NCI-H526 (cell line): ENCODE data around the gene DNAH17.

Experiments
- DNase-seq, 2 experiments: peaks; one replicate each; lab custom pipeline; 2025; lab: John Stamatoyannopoulos, UW

DNAH17 gene

GRCh38 chr17:78602246-78602645 lies 25.1 kb upstream of the DNAH17 start:
- no peak for DNase-seq

GRCh38 chr17:78601577-78602190 lies 24.5 kb upstream of the DNAH17 start:
- DNase-seq, result no peak

GRCh38 chr17:78600181-78600721 lies 23.1 kb upstream of the DNAH17 start:
- no peak for DNase-seq

DNA sequence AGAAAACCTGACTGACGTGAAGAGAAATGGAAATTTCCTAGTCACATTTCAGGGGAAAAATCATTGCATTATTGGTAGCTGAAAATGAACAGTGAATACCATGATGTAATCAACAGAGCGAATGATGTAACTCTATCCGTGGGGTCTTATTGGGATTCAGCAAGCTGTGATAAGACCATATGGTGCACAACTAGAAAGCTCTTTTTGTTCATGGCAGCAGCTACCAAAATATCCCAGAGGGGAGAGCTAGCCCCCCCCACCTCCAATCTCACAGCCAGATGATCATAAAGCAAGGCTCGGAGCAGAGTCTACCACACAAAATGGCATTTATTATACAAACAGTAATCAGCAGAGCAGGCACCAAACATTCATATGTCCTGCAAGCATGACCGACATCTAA lies 22.2 kb upstream of the DNAH17 start:
- no peak for DNase-seq

DNA sequence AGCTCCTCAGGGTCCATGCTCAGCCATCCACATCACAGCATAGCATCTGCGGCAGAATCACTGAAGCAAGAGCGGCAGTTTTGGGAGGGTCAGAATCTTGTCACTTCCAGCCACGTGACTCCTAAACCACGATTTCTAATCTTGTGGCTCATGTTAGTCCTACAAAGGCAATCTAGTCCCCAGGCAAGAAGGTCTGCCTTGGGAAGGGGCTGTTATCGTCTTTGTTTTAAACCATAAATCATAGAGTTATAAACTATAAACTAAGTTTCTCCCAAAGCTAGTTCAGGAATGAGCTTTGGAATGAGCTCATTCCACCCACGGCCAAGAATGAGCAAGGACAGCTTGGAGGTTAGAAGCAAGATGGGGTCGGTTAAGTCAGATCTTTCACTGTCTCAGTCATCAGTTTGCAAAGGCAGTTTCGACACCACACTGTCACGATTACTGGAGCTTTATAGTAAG lies 20.8 kb upstream of the DNAH17 start:
- no peak for DNase-seq

- no peak for DNase-seq
Observed at GRCh38 chr17:78596871-78597764, 19.9 kb upstream of the DNAH17 start.

DNA sequence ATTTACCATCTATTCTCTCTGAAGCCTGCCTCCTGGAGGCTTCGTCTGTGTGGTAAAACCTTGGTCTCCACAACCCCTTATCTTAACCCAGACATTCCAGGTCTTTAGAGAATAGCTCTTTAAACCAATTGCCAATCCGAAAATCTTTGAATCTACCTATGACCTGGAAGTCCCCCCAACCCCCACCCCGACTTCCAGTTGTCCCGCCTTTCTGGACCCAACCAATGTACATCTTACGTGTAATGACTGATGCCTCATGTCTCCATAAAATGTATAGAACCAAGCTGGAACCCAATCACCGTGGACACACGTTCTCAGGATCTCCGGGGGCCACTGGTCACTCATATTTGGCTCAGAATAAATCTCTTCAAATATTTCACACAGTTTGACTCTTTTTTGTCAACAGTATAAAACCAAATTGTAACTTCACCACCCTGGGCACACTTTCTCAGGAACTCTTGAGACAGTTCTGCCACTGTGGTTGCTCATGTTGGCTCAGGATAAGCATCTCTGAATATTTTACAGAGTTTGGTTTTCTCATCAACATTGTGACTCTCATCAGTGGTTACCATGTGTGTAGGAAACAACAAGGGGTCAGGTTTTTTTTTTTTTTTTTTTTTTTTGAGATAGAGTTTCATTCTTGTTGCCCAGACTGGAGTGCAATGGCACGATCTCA lies 18.1 kb upstream of the DNAH17 start:
- DNase-seq, result no peak

DNA sequence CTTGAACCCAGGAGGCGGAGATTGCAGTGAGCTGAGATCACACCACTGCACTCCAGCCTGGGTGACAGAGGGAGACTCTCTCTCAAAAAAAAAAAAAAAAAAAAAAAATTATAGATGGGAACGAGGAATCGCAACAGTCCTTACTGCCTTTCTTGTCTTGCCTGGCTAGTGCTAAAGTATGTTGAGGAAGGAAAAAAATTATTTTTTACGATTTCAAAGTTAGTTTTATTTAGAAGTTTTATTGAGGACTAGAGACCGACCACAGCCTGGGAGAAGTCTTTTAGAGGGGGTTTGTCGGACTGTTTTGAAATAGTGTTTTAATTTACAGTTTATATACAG lies 15.8 kb upstream of the DNAH17 start:
- no peak for DNase-seq

- DNase-seq, result no peak
Observed at GRCh38 chr17:78591263-78591671, 14.1 kb upstream of the DNAH17 start.

- no peak for DNase-seq
Observed at GRCh38 chr17:78589885-78590284, 12.7 kb upstream of the DNAH17 start.

DNA sequence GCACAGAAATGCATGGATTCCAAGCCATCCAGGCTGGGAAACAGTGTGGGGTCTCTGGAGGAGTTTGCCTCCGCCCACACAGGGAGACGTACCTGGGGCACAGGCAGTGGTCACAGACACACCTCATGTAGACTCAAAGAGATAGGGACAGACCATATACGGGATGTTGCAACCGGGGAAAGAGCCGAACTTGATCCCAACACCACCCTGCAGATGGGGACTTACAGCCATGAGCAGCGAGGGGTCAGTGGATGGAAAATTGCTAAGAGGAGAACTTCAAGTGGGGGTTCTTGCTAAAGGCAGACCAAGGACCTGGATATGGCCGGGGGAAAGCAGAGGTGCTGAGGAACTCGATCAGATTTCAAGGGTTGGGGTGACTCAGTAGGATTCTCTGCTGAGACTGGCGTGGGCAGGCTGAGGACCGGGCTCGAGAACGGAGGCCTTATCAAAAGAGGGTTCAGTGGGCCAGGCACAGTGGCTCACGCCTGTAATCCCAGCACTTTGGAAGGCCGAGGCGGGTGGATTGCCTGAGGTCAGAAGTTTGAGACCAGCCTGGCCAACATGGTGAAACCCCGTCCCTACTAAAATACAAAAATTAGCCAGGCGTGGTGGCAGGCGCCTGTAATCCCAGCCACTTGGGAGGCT lies 12.0 kb upstream of the DNAH17 start:
- no peak for DNase-seq

DNA sequence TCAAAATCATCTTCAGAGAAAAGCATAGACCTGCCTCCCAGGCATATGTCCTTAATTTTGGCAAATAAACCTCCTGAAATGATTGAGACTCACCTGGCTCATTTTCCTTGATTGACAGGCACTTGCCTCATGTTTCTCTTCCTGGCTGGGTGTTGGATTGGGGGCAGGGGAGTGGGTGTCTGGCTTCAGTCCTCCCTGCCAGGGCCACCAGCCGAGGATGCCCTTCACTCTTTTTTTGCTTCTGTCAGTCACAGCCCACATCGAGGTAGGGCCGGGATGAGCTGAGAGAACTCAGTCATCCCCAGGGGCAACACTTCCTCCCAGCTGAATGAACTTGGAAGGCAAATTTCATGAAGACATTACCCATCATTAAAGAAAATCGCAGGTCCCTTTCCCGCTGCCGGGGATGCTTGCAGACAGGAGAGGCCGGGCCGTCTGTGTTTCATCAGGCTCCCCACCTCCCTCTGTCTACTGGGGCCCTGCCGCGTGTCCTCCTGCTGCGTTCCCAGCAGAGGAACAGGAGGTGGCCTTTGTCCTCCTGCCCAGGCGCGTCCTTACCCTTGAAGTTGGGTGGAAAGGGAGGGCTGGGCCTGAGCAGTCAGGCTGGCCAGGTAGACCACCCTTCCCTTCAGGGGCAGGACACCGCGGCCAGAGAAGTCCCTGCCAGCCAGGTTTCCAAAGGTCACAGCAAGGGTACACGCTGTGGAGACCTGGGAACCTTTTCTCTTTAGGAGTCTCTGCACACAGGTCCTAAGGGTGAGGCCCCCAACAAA lies 11.2 kb upstream of the DNAH17 start:
- DNase-seq, result no peak

DNA sequence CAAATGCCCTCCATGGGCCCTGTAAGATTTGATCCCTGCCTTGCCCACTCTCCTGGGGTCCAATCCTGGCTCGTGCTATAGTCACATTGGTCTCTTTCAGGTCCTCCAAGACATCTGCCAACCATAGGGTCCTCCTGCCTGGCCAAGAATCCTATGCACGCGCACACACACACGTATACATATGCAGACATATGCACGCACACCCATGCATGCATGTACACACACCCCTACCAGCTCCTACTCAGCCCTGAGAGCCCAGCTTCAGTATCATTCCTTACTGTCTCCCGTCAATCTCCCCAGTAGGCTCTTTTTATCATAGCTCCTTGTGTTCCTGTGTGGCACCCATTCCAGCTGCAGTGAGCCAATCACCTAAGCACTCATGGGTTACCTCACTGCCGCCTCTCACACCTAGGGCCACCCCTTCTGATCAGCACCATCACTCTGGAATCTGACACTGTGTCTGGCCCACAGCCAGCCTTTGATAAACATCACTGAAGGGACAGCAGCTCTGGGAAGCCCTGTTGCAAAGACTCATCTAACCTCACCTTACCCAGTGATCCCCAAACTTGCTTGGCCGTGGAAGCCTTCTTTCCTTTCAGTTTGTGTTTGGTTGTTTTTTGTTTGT lies 7.9 kb upstream of the DNAH17 start:
- no peak for DNase-seq

DNA sequence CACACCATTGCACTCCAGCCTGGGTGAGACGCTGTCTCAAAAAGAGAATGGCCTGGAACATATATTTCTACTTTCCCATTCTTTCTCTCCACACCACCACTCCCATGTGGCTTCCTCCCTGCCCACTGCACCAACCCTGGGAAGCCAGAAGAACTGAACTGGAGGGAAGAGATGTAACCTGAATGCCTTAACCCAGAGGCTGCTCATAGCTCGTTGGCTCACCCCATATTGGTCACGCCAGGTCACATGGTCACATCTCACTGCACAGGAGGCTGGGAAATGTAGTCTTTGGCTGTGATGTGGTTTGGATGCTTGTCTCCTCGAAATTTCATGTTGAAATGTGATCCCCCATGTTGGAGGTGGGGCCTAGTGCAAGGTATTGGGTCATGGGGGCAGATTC lies 5.9 kb upstream of the DNAH17 start:
- DNase-seq, result peak in 1 of 2 experiments; percentile 18

GRCh38 chr17:78581304-78581703 lies 4.1 kb upstream of the DNAH17 start:
- DNase-seq, result no peak

GRCh38 chr17:78580277-78580804 lies 3.1 kb upstream of the DNAH17 start:
- DNase-seq, result no peak

DNA sequence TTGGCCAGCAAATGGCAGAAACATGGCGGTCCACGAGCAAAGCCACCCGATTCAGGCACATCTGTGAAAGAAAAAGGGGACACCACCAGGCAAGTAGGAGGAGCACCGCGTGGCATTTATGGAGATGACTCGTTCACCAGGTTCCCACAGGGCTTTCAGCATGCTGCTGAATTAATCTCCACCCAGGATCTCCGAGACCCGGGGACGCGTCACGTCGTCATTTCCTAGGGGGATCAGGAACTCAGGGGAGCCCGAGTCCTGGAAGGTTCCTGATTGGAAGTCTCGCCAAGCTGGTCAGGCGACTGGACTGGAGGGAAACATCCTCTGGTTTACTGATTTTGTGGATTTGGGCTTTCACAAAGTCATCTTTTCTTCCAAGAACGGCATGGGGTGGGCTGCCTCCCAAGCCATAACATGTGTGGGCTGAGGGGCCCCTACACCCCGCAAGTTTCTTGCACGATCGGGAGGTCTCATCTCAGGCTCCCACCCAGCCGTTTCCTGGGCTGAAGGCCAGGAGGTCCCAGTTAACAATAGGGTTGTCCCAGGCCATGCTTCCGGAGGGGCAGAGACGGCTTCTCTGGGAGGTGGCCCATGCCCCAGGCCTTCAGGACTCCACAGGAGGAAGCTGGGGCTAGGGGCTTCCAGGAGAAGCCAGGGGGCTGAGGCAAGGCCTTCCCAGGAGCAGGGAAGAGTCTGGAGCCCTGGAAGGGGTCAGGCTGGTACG lies 645 bp downstream of the DNAH17 start:
- no peak for DNase-seq

DNA sequence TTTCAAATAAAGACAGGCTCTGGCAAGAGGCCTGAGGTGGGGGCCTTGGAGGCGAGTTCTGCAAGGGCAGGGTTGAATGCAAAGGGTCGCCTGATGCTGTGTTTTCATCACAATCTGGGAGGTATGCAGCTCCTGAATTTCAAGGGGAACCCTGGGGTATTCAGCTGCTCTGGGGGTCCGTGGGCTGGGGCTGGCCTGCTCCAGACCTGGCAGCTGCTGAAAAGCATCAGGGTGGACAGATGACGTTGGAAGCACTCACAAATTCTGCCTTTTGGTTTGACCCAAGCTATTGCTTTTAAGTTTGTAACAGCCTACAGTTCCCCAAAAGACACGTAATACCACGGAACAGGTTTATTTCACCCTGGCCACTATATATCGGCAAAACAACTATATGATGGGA lies 1.3 kb downstream of the DNAH17 start:
- DNase-seq, result no peak

GRCh38 chr17:78575340-78575739 lies 1.9 kb downstream of the DNAH17 start:
- no peak for DNase-seq

- peak in 1 of 2 experiments; percentile 48 for DNase-seq
Observed at GRCh38 chr17:78573955-78574354, 3.2 kb downstream of the DNAH17 start.
